GM19238 (cell line): Measurements from ENCODE around the gene TPSB2.
"Not testable (repeated sequence)": the region's sequence is repeated elsewhere in the genome, so short reads cannot be mapped to it uniquely, and the experiment has no call there.

Source experiments
- DNase-seq: peaks from one replicate; pipeline ENCODE4 v3.0.0; 2011; ENCODE audit warnings: low spot score; ENCODE audit not compliant: insufficient read length

The TPSB2 gene

GRCh38 chr16:1261131-1261892 is 31.3 kb upstream of the TPSB2 start:
- DNase-seq = no peak

DNA sequence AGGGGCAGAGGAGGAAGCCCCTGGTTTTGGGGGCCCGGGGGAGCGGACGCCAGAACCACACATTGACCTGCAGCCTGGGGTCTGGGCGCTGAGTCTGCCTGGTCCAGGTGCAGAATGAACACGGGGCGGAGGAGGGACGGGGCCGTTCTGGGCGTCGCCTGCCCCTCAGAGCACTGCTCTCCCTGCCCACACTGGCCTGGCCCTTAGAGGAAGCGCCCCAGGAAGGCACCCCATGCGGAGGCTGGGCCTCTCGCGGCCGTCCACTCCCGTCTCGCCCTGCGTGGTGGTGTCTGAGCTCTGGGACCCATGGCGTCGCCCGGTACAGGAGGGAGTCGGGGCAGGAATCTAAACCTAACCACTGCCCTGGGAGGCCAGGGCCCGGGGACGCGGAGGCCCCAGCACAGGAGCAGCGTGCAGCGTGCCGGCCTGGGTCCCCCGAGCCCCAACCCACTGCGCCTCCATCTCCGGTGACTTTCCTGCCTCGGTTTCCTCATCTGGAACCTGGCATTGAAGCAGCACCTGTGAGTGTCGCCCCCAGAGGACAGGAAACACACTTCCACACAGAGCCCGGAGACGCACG is 30.2 kb upstream of the TPSB2 start:
- DNase-seq = no peak

DNA sequence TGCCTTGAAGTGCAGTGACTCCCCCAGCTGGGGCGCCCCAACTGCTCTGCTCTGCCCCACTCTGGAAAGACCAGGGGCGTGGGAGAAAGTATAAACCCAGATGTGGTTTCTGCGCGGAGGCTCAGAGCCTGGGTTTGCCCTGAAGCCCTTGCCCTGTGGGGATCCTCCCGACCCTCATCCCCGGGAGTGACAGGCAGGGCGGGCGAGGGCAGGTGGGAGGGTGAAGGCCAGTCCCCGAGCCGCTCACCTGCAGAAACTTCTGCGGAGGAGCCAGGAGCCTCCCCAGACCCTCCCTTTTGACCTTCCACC is 29.7 kb upstream of the TPSB2 start:
- no peak for DNase-seq

GRCh38 chr16:1258906-1259759 is 29.1 kb upstream of the TPSB2 start:
- DNase-seq = no peak

GRCh38 chr16:1258225-1258600 is 28.2 kb upstream of the TPSB2 start:
- DNase-seq = no peak

- no peak for DNase-seq
Measured at GRCh38 chr16:1257561-1258224, 27.7 kb upstream of the TPSB2 start.

DNA sequence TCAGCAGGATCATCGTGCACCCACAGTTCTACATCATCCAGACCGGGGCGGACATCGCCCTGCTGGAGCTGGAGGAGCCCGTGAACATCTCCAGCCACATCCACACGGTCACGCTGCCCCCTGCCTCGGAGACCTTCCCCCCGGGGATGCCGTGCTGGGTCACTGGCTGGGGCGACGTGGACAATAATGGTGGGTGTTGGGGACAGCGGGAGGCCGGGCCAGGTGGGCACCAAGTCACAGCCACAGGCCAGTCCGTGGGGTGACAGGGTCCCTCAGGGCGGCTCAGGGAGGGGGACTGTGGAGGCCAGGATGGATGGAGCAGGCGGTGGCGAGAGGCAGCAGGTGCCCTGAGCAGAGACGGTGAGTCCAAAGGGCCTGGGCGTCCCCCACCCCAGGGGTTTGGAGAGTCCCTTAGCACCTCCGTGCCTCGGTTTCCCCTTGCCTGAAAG is 26.9 kb upstream of the TPSB2 start:
- no peak for DNase-seq

DNA sequence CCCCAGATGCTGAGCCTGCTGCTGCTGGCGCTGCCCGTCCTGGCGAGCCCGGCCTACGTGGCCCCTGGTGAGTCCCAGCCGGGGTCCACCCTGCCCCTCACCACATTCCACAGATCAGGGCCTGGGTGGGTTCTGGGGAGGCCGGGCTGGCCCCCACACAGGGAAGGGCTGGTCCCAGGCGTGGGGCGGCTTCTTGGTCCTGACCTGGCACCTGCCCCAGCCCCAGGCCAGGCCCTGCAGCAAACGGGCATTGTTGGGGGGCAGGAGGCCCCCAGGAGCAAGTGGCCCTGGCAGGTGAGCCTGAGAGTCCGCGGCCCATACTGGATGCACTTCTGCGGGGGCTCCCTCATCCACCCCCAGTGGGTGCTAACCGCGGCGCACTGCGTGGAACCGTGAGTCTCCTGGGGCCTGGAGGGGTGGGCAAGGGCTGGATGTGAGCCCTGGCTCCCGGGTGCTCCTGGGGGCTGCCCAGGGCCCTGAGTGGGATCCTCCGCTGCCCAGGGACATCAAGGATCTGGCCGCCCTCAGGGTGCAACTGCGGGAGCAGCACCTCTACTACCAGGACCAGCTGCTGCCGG is 26.4 kb upstream of the TPSB2 start:
- DNase-seq = not testable (repeated sequence)

DNA sequence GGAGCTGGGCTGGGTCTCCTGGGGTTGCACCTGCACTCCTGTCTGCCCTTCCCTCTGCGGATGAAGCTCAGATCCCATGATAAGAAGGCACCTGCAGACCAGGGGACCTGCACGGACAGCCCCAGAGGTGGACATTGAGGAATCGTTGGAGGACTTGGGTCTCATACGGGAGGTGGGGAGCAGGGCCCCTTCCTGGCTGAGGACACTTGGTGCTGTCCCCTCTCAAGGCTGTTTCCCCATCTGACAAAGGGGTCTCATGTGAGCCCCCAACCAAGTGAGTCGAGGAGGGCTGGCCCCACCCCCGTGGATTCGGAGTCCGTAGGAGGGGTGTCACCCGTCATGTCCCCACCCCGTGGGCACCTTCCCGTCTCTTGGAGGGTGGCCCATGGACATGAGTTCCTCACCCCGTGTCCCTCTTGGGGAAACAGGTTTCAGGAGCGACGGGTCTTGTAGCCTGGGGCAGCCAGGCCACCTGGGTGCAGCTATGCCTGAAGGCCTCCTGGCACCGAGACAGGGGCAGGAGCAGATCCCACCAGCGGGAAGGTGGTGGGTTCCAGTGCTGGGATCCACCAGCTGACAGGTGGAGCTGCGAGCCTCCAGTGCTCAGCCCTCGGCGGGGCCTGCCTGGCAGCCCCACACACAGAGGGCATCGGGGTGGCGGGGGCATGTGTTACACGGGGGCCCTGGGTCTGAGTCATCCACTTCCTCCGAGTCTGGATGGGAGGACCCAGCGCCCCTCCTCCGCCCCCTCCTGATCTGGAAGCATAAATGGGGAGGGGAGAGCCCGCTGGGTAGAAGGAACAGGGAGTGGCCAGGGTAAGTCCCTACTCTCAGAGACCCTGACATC is 25.5 kb upstream of the TPSB2 start, which contains the start of gene TPSD1:
Gene TPSD1 (plus strand): TSS at position 794 of the 847 bp plus-strand sequence. CDS start 212 bp downstream, outside the sequence.
- DNase-seq = not testable (repeated sequence)

DNA sequence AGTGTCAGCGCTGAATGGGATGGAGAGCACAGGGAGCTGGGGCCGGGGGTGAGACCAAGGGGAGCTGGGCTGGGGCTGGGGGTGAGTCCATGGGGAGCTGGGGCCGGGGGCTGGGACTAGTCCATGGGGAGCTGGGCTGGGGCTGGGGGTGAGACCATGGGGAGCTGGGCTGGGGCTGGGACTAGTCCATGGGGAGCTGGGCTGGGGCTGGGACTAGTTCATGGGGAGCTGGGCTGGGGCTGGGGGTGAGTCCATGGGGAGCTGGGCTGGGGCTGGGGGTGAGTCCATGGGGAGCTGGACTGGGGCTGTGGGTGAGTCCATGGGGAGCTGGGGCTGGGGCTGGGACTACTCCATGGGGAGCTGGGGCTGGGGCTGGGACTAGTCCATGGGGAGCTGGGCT is 24.8 kb upstream of the TPSB2 start:
- DNase-seq = not testable (repeated sequence)

DNA sequence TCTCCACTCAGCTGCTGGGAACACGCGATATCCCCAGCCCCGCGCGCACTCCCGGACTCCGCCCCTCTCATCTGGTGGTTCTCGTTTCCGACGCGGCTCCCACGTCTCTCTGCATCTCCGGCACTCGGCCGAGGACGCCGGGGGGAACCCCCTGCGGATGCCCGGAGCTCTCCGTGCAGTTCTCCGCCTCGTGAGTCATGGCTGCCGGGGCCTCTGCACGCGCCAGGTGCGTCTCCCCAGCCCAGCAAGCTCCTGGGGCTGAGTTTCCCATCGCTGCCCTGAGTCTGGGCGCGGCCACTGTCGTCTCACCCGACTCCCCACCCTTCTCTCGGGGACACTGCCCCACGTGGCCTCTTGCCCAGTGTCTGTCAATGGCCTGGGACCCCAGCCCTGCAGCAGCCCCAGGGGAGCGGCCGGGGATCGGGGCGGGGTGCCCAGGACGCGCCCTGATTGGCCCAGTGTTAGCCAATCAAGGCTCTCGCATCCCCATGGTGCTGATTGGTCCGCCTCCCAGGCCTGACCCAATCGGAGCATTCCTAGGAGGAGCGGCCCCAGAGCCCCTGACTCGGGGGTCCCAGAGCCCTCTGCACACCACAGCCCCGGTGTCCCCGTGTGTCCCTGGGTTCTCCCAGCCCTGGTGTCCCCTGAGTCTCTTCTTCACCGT is 23.8 kb upstream of the TPSB2 start:
- DNase-seq = not testable (repeated sequence)

DNA sequence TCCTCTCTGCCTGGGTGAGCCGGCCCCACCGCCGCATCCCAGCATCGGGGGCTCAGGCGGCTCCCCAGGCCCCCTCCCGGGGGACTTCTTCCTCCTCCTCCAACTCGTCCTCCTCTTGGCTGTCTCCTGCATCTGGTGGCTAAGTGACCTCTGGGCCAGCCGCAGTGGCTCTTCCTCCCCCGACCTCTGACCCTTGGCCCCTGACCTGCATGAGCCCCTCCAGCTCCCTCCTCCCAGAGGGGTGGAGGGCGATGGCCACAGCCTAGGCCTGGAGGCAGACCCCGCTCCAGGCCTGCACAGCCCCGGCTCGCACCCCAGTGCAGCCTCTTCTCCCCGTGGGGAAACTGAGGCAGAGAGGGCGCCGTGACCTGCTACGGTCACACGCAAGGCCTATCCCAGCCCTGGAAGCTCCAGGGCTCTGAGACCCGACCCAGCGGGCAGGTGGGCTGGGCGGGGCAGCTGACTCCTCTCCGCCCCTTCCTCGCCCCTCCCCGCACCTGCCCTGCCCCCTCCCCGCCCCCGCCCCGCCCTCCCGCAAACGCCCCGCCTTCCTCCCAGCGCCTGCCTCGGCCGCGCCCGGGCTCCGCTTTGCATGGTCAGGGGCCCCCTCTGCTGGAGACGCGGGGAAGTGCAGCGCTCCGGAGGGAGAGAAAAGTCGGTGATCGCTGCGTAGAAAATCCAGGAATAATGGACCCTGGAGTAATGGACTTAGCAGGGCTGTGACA is 19.2 kb upstream of the TPSB2 start:
- not testable (repeated sequence) for DNase-seq

DNA sequence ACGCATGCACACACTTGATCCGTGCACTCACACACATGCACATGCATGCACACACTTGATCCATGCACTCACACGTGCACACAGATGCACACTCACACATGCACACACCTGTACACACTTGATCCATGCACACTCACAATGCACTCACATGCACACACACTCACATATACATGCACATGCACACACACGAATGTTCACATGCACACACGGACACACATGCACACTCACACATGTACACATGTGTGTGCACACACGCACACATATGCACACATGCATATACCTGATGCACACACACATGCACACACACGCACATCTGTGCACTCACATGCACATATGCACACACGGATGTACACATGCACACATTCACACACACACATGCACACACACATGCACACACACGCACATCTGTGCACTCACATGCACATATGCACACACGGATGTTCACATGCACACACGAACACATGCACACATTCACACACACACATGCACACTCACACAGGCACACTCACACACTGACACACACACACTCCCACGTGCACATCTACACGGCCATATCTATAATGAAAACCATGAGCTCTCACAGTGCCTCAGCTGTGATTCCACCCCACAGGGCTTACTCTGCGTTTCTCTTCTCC is 18.0 kb upstream of the TPSB2 start:
- DNase-seq = not testable (repeated sequence)

- DNase-seq = no peak
Measured at GRCh38 chr16:1245452-1246020, 15.6 kb upstream of the TPSB2 start.

DNA sequence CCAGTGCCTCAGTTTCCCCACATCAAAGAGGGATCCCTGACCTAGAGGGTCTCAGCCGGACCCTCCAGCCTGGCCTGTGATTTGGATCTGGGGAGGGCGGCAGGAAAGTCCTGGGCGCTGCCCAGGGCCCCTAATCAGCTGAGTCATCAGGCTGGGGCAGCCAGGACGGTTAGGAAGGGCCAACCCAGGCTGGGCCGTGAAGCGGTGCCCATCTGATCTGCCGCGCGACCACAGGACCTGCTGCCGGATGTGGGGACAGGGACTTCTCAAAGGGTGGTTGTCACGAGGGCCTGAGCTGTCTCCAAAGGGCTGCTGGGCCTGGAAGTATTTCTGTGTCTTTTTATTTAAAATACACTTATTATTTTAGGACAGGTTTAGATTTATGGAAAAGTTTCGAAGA is 14.9 kb upstream of the TPSB2 start:
- no peak for DNase-seq

DNA sequence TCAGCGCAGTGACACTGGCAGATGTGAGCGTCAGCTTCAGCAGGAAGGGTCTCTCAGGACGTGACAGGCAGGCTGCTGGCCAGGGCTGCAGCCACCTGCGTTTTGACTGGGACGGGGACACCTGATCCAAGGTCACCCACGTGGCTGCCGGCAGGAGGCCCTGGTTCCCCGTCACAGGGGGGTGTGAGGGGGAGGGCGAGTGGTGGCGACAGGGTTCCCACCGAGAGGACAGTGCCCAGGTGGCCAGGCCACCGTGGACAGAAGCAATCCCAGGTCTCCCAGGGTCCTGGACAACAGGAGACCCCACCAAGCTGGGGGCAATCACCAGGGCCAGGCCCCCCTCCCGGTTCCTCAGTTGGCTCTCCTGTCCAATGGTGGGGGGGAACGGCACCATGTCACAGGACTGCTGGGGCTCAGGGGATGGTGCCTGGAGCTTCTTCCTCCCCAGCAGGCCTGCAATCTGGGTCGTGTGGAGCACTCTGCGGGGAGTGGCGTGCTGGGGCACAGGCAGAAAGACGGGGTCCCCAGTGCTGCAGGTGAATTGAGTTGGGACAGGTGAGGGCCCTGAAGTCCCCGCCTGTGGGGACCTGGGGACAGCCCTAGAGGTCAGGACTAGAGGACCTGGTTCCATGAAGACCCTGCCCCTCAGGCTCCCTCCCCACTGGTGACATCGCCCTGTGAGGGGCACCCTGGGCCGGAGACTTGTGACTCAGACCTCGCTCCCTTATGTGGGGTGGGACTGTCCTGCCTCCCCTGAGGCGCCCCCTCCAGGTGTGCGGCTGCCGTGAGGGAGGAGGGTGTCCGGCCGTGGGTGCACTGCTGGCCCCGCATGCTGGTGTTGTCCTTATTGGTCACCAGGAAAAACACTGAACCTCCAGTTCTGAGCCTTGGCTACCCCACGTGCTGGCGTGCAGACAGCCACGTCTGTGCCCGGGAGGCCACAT is 14.2 kb upstream of the TPSB2 start:
- not testable (repeated sequence) for DNase-seq

GRCh38 chr16:1243363-1243762 is 13.4 kb upstream of the TPSB2 start:
- not testable (repeated sequence) for DNase-seq
